OCI-LY3 (cell line): ENCODE data around the gene IL1RAPL1.

Experiments
- CTCF ChIP-seq: fragments of 200-600, 300-600 bp; sonication (generic); IDR thresholded peaks from 2 replicates; pipeline ENCODE4 v1.5.1; 2014; ENCODE audit warnings: antibody characterized with exemption, low read length, low read depth
- EZH2phosphoT487 ChIP-seq: fragments of 200-600 bp; shearing (Covaris generic); IDR thresholded peaks from 2 replicates; pipeline ENCODE4 v1.6.1; 2018; ENCODE audit warnings: antibody characterized with exemption, mixed run types, low read depth

GRCh38 chrX:29902004-29902403 lies 1314.8 kb downstream of the IL1RAPL1 start:
- TF ChIP-seq CTCF = no peak
- no peak for TF ChIP-seq EZH2phosphoT487
